IPS-18a (cell line): ENCODE data around the gene CEP63.
"Not testable (repeated sequence)": the region's sequence is repeated elsewhere in the genome, so short reads cannot be mapped to it uniquely, and the experiment has no call there.

ENCODE experiments used
- H3K27ac ChIP-seq: one replicate; pipeline ENCODE4 v1.5.1; 2013; ENCODE audit warnings: low read length
- H3K27me3 ChIP-seq: one replicate; pipeline ENCODE4 v1.6.1; 2013; ENCODE audit warnings: mild to moderate bottlenecking, low read length; ENCODE audit not compliant: control insufficient read depth, insufficient read depth
- H3K36me3 ChIP-seq: one replicate; pipeline ENCODE4 v1.6.1; 2013; ENCODE audit warnings: low read depth, low read length; ENCODE audit not compliant: control insufficient read depth
- H3K4me1 ChIP-seq: one replicate; pipeline ENCODE4 v1.6.1; 2013; ENCODE audit warnings: low read depth, low read length; ENCODE audit not compliant: control insufficient read depth
- H3K4me3 ChIP-seq: one replicate; pipeline ENCODE4 v1.5.1; 2013; ENCODE audit warnings: low read length
- H3K9ac ChIP-seq: one replicate; pipeline ENCODE4 v1.6.1; 2013; ENCODE audit warnings: mild to moderate bottlenecking, low read length, moderate library complexity
- H3K9me3 ChIP-seq: one replicate; pipeline ENCODE4 v1.6.1; 2013; ENCODE audit warnings: low read depth, low read length; ENCODE audit not compliant: control insufficient read depth

The CEP63 gene

GRCh38 chr3:134545818-134546217 lies 60.0 kb downstream of the CEP63 start:
- H3K9ac ChIP-seq, result no peak overlapping the region
- no peak overlapping the region for H3K4me3 ChIP-seq
- no peaks in the 10 kb centered on the region for H3K9me3 ChIP-seq
- H3K27me3 ChIP-seq, result no peaks in the 10 kb centered on the region
- no peaks in the 10 kb centered on the region for H3K4me1 ChIP-seq
- peaks cover 11% of the 10 kb centered on the region for H3K36me3 ChIP-seq
- H3K27ac ChIP-seq, result no peak overlapping the region

GRCh38 chr3:134552784-134553183 lies 66.9 kb downstream of the CEP63 start:
- no peak overlapping the region for H3K4me3 ChIP-seq
- no peak overlapping the region for H3K27ac ChIP-seq
- no peaks in the 10 kb centered on the region for H3K4me1 ChIP-seq
- H3K9ac ChIP-seq, result no peak overlapping the region
- no peaks in the 10 kb centered on the region for H3K27me3 ChIP-seq
- peaks cover 15% of the 10 kb centered on the region for H3K36me3 ChIP-seq
- H3K9me3 ChIP-seq, result no peaks in the 10 kb centered on the region

GRCh38 chr3:134559591-134559990 lies 73.7 kb downstream of the CEP63 start:
- peaks cover 5% of the 10 kb centered on the region for H3K4me1 ChIP-seq
- no peaks in the 10 kb centered on the region for H3K27me3 ChIP-seq
- H3K4me3 ChIP-seq, result no peak overlapping the region
- no peaks in the 10 kb centered on the region for H3K9me3 ChIP-seq
- no peak overlapping the region for H3K9ac ChIP-seq
- H3K27ac ChIP-seq, result no peak overlapping the region
- no peaks in the 10 kb centered on the region for H3K36me3 ChIP-seq

- no peak overlapping the region for H3K4me3 ChIP-seq
- H3K36me3 ChIP-seq, result no peaks in the 10 kb centered on the region
- H3K9ac ChIP-seq, result no peak overlapping the region
- H3K27ac ChIP-seq, result no peak overlapping the region
- peaks cover 5% of the 10 kb centered on the region for H3K4me1 ChIP-seq
- H3K27me3 ChIP-seq, result no peaks in the 10 kb centered on the region
- H3K9me3 ChIP-seq, result no peaks in the 10 kb centered on the region
These were observed 76.2 kb downstream of the CEP63 start for GRCh38 chr3:134562055-134562454.

- H3K4me3 ChIP-seq, result no peak overlapping the region
- no peaks in the 10 kb centered on the region for H3K27me3 ChIP-seq
- H3K9me3 ChIP-seq, result no peaks in the 10 kb centered on the region
- H3K27ac ChIP-seq, result no peak overlapping the region
- H3K4me1 ChIP-seq, result peaks cover 5% of the 10 kb centered on the region
- H3K36me3 ChIP-seq, result no peaks in the 10 kb centered on the region
- no peak overlapping the region for H3K9ac ChIP-seq
These were observed 77.7 kb downstream of the CEP63 start for GRCh38 chr3:134563601-134564000.

- Histone ChIP-seq H3K27me3 (no peaks in the 10 kb centered on the region), H3K4me1 (peaks cover 5% of the 10 kb centered on the region), H3K27ac (no peak overlapping the region), H3K36me3 (no peaks in the 10 kb centered on the region), H3K4me3 (no peak overlapping the region), H3K9me3 (peaks cover 3% of the 10 kb centered on the region), H3K9ac (no peak overlapping the region)
These were observed 79.1 kb downstream of the CEP63 start for GRCh38 chr3:134564991-134565390.

GRCh38 chr3:134567605-134568004 lies 81.7 kb downstream of the CEP63 start:
- Histone ChIP-seq H3K4me3 (no peak overlapping the region), H3K27me3 (no peaks in the 10 kb centered on the region), H3K9me3 (peaks cover 3% of the 10 kb centered on the region), H3K36me3 (no peaks in the 10 kb centered on the region), H3K27ac (no peak overlapping the region), H3K9ac (no peak overlapping the region), H3K4me1 (peaks cover 5% of the 10 kb centered on the region)

- H3K9me3 ChIP-seq, result peaks cover 3% of the 10 kb centered on the region
- no peaks in the 10 kb centered on the region for H3K36me3 ChIP-seq
- no peaks in the 10 kb centered on the region for H3K27me3 ChIP-seq
- no peaks in the 10 kb centered on the region for H3K4me1 ChIP-seq
- H3K27ac ChIP-seq, result no peak overlapping the region
- no peak overlapping the region for H3K9ac ChIP-seq
- H3K4me3 ChIP-seq, result no peak overlapping the region
These were observed 82.9 kb downstream of the CEP63 start for GRCh38 chr3:134568790-134569189.

GRCh38 chr3:134569899-134570298 lies 84.0 kb downstream of the CEP63 start:
- H3K27ac ChIP-seq, H3K27me3 ChIP-seq, H3K4me3 ChIP-seq, H3K9ac ChIP-seq, H3K36me3 ChIP-seq, H3K9me3 ChIP-seq, H3K4me1 ChIP-seq: not testable (repeated sequence)

GRCh38 chr3:134576426-134576825 lies 90.6 kb downstream of the CEP63 start:
- H3K27ac ChIP-seq, result no peak overlapping the region
- no peaks in the 10 kb centered on the region for H3K36me3 ChIP-seq
- no peaks in the 10 kb centered on the region for H3K9me3 ChIP-seq
- H3K9ac ChIP-seq, result no peak overlapping the region
- no peak overlapping the region for H3K4me3 ChIP-seq
- H3K27me3 ChIP-seq, result no peaks in the 10 kb centered on the region
- no peaks in the 10 kb centered on the region for H3K4me1 ChIP-seq

- Histone ChIP-seq H3K27ac (no peak overlapping the region), H3K9me3 (no peaks in the 10 kb centered on the region), H3K36me3 (no peaks in the 10 kb centered on the region), H3K4me3 (no peak overlapping the region), H3K27me3 (no peaks in the 10 kb centered on the region), H3K9ac (no peak overlapping the region), H3K4me1 (no peaks in the 10 kb centered on the region)
These were observed 91.0 kb downstream of the CEP63 start for GRCh38 chr3:134576831-134577230.

- Histone ChIP-seq H3K4me3 (no peak overlapping the region), H3K36me3 (no peaks in the 10 kb centered on the region), H3K27ac (no peak overlapping the region), H3K4me1 (no peaks in the 10 kb centered on the region), H3K9ac (no peak overlapping the region), H3K9me3 (no peaks in the 10 kb centered on the region), H3K27me3 (no peaks in the 10 kb centered on the region)
These were observed 93.3 kb downstream of the CEP63 start for GRCh38 chr3:134579141-134579665.
